GDM1 (cell line): Measurements from ENCODE around the gene SLC51B.
"Not testable (repeated sequence)": the region's sequence is repeated elsewhere in the genome, so short reads cannot be mapped to it uniquely, and the experiment has no call there.

Experiments used
- DNase-seq: peaks from one replicate; lab custom pipeline; 2025; lab: John Stamatoyannopoulos, UW

SLC51B gene

GRCh38 chr15:65083262-65083701 lies 38.1 kb downstream of the SLC51B start:
- no peak for DNase-seq

DNA sequence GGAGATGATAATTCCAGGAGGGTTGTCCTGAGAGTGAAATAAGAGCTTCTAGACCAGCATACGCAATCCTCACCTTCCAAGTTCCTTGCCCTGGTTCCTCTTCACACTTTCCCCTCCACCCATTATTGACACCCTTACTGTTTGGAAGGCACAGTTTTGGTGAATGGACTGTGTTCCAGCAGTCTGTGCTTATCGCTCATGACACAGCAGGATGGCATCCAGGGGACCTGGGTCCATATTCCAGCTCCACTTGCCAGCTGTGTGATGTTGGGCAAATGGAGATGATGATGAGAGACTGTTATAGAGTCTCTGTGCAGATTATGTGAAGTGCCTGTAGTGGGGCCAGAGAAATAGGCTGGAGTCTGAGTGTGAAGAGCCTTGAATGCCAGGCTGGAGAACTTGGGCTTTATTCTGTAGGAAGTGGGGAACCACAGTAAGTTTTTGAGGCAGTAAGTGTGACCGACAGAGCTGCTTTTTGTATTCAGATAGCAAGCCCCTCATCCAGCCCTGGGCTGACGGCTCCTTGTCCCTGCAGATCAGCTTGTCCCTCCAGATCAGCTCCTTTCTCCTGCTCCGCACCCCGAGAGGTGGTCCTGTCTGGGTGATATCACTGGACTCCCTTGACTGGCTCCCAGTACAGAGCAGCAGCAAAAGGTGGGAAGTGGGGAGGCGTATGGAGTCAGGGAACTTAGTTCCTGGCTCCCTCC lies 39.5 kb downstream of the SLC51B start:
- DNase-seq, result no peak

GRCh38 chr15:65085207-65085753 lies 40.1 kb downstream of the SLC51B start:
- DNase-seq, result no peak

GRCh38 chr15:65085990-65086679 lies 40.9 kb downstream of the SLC51B start:
- DNase-seq, result no peak

DNA sequence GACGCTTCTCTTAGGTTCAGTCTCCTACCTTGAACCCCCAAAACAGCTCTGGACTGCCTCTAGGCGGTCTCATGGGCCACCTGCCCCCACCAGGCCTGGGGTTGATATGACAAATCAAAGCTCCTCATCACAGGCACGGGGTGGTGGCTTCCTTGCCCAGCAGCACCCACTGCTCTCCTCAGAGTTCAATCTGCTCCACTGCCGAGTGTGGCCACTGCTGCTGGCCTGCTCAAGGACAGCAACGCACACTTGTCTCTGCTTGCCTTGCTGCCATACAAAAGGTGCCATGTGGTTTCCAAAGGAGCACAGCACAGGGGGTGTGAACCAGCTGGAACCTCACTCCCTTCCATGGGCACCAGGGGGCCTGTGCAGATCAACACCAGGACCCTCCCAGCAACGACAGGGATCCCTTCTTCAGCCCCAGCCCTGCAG lies 41.5 kb downstream of the SLC51B start:
- DNase-seq, result no peak

- no peak for DNase-seq
Measured at GRCh38 chr15:65087411-65087810, 42.2 kb downstream of the SLC51B start.

GRCh38 chr15:65087873-65088642 lies 42.9 kb downstream of the SLC51B start:
- no peak for DNase-seq

DNA sequence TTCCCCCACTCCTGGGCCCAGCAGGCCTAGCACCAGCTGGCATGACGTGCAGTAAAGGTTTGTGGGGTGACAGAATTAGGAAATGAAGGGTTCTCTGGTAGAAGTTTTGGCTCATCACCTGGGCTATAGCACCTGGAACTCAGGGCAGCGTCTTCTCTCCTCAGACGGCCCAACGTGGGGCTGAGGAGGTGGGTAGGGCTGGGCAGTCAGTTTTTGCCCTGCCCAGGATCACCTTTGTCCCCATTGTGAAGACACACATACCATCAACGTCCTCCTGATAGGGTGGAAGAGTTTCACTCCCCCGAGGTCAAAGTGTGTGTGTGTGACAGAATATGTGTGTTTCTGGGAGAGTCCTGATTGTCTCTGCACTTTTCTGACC lies 43.4 kb downstream of the SLC51B start:
- no peak for DNase-seq

GRCh38 chr15:65089206-65089824 lies 44.1 kb downstream of the SLC51B start:
- no peak for DNase-seq

DNA sequence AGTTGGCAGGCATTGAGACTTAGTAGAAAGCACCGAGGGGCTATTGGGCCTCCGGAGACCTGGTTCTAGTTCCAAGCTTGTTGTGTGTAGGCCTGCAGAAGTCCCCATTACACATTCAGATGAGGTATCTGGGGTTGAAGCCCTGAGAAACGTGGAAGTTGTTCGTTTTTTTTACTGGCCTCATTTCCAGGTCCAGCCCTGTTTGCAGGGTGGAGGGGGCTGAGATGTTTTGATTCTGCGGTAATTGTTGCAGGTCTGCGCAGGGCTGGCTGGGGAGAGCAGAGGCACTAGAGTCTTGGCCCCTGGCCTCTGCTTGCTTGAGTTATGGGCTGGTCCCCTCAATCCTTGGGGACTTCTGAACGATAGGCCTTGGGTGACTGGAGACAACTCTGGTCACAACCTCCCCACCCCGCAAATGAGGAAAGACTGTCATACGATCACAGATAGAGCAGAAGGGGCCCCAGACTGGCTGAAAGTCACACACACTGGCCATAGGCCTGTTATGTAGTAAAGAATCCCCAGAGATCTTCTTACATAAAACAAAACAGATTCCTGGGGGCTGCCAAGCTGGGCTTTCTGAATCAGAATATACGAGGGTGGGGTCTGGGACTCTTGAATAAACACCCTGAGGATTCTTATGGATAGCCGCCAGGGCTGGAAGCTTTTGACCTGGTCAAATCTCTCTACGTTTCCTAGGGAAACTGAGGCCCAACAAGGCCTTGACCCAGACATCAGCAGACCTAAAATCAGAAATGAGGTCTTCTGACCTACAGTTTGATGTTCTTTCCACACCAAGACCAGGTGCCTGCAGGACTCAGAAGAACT lies 47.0 kb downstream of the SLC51B start:
- DNase-seq, result no peak

DNA sequence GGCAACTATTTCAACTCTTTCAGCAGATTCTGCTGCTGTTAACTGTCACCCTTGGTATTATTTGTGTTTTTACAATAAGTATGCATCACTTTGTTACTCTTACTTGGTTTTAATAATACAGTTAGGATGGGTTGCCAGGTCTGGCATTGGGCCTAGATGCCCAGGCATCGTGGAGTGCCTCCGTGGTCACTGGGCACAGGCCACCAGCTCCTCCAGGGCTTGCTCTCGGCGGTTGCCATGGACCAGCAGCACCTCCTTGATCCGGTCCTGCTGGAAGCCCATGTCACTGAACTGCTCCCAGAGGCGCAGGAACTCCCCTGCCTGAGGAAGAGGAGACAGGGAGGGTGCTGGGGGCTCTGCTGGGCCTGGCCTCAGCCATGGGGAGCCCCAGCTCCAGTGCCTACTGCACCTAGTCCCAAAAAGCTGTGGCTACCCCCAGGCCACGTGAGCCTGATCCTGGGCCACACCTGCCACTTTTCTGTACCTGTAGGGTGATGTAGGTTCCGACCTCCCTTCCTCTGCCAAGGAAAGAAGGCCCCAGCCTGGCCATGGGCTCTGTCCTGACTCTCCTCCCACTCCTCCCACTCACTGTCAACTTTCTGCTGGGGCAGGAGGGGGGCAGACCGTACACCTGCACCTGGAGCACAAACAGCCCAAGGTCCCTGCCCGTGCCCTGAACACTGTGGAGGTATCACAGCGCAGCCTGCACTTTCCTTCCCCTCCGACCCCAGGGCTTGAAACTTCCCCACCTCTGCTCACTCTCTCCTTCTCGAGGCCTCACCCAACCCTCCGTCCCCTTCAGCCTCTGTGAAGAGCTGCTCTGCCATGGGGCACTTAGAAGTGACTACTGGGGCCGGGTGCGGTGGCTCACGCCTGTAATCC lies 48.0 kb downstream of the SLC51B start:
- no peak for DNase-seq

- not testable (repeated sequence) for DNase-seq
Measured at GRCh38 chr15:65093793-65094170, 48.6 kb downstream of the SLC51B start.

DNA sequence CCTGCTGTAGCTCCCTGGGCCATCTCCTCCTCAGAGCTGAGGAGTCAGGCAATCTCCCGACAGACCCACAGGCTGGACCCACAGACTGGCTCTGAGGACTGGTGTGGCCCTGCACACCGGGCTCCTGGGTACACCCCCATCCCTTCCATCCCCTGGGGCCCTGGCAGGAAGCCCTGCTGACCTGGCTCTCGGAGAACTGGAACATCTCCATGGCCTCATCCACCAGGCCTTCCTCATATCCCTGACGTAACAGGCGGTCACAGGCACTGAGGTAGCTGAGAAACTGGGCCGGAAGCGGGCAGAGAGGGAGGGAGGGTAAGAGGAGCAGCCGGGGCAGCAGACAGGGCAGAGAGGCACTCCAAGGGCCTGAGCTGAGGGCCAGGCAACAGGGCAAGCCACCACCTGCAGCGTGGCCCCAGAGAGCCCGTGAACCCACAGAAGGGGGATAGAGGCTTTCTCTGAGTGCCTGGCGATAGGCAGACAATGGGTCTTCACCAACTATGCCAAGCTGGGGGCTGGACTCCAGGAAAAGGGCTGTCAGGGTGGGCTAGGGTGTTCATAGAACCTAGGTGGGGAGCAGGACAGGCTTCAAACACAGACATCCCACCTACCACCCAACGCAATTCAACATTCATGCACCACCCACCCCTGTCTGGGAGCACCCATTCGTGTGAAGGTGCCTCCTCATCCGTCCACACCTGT lies 49.3 kb downstream of the SLC51B start:
- DNase-seq, result no peak

DNA sequence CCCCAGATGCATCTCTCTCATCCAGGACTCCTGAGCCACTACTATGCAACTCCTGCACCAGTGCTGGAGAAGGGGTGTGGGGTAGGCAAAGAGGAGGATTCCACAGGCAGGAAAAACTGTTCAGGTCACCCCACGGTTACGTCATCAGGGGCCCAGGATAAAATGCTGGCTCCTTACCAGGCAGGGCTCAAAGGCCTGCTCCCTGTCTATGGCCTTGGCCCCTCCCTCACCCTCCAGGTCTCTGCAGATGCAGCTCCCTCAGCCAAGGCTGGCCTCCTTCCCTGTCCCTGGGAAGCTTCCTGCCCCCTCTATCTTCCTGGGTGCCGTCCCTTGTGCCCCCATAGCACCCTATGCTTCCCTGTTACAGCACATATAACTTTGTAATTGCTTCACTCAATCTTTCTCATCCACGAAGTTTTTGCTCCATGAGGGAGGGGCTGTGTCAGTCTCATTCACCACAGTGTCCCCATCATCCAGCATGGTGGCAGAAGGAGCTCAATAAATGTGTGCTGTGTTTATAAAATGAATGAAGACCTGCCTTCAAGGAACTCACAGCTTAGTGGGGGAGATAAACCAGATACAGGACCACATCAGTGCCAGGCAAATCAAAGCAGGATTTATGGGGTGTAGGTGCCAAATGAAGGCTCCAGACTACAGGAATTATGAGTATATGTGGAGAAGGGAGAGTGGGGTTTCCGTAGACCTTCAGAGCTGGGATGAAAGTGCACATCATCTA lies 50.0 kb downstream of the SLC51B start:
- DNase-seq, result no peak

GRCh38 chr15:65095747-65096104 lies 50.5 kb downstream of the SLC51B start:
- no peak for DNase-seq

- DNase-seq, result no peak
Measured at GRCh38 chr15:65096481-65097385, 51.5 kb downstream of the SLC51B start.

DNA sequence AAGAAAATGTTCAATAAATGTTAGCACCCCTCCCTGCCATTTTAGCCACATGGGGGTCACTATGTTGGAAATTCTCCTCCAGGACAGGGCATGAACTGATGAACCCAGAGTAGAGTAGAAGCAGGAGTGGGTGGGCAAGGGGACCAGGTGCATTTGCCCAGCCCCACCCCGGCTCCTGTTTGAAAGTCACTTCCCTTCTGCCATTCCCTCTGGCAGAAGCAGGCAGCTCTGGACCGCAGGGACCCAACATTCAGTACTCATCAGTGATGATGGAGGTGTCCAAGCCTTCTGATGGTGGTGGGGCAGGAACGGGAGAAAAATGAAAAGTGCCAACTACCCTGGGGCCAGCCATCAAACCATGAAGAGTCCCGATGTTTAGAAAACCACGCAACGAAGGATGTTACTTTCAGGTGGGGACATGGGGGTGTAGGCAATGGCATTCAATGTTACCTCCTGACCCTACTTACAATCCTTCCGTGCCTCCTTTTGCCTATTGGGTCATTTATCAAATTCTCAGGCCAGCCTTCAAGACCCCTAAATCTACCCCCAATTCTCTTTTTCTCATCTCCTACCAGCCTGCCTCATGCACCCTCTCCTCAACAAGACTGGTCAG lies 52.6 kb downstream of the SLC51B start:
- no peak for DNase-seq

GRCh38 chr15:65099336-65099735 lies 54.1 kb downstream of the SLC51B start:
- no peak for DNase-seq
